Measurements from ENCODE around the gene PPFIBP1. TPM values are rescaled to one million over a fixed set of nuclear protein-coding genes. Genes with fewer than 3 reads are reported as not detected.

Gene PPFIBP1
- total RNA-seq, 1 experiment from 2014 or later, result 1.2 TPM

DNA sequence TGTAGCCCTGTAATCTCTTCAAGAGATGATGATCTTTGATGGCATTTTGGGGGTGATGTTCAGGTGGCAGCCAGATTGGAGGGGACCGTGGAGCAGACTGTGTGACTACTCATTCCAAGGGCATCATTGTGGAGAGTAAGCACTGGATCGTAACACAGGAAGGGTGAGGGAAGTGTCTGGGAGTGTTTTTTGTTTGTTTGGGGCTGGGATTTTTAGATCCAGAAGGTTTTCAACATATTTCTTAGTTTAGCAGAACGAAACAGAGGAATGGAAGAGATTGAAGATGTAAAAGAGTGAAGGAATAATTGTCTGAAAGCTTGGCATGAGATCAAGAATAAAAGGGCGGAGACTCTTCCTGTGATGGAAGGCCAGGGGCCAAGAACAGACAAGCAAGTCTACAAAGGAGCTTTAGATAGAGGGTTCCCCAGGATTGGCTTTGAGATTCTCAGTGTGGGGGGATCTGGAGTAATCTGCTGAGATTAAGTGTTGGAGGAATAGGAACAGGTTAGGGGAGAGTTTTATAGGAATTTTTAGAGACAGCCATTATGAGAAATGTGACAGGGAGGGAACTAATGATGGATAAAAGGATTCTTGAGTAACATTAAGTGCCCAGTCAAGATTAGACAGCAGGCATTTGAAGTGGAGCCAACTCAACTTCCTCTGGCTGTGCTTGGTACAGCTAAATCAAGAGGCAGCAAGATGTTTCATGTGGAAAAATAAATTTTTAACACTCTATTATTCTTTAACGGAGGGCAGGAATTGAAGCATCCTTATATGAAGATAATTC, 92.5 kb downstream of the PPFIBP1 start:
- Histone ChIP-seq H4K20me1 (ENCODE audit: insufficient read depth, low read depth, low read length) (no peaks in the 10 kb centered on the region), H3K36me3 (ENCODE audit: insufficient read depth, low read length) (no peaks in the 10 kb centered on the region), H3K79me2 (ENCODE audit: low read length) (no peaks in the 10 kb centered on the region), H2AFZ (ENCODE audit: low read length) (no peak overlapping the region), H3K9me3 (ENCODE audit: low read length) (no peaks in the 10 kb centered on the region), H3K9me2 (replicated peaks; ENCODE audit: insufficient read depth, low read length) (no peaks in the 10 kb centered on the region), H3K27me3 (ENCODE audit: low read length) (no peaks in the 10 kb centered on the region), H3K27ac (ENCODE audit: low read length) (no peak overlapping the region), H3K4me2 (ENCODE audit: low read depth, low read length, poor library complexity, severe bottlenecking) (no peak overlapping the region), H3K9ac (ENCODE audit: low read length) (no peak overlapping the region), H3K4me3 (ENCODE audit: low read length) (no peak overlapping the region), H3K4me1 (ENCODE audit: low read length) (no peaks in the 10 kb centered on the region)
- no peak for DNase-seq

DNA sequence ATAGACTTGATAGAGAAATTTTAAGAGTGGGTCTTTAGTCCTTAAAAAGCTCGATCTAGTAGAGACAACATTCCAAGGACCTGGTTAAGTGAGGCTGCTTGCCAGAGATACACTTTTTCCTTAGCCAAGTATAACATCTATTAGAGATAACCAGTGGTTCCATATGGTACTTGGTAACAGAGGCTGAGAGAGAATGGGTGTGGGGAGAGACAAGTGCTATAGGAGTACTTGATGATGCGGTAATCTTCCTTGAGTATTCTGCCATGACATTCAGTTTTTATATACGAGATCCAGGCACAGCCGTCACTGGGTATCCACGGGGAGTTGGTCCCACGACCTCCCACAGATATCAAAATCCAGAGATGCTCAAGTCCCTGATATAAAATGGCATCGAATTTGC, 94.8 kb downstream of the PPFIBP1 start:
- H2AFZ ChIP-seq (ENCODE audit: low read length), result no peak overlapping the region
- no peak overlapping the region for H3K4me3 ChIP-seq (ENCODE audit: low read length)
- no peaks in the 10 kb centered on the region for H3K9me2 ChIP-seq (replicated peaks; ENCODE audit: insufficient read depth, low read length)
- no peaks in the 10 kb centered on the region for H3K79me2 ChIP-seq (ENCODE audit: low read length)
- no peaks in the 10 kb centered on the region for H3K36me3 ChIP-seq (ENCODE audit: insufficient read depth, low read length)
- DNase-seq, result no peak
- H3K4me1 ChIP-seq (ENCODE audit: low read length), result no peaks in the 10 kb centered on the region
- no peak overlapping the region for H3K4me2 ChIP-seq (ENCODE audit: low read depth, low read length, poor library complexity, severe bottlenecking)
- H3K27me3 ChIP-seq (ENCODE audit: low read length), result no peaks in the 10 kb centered on the region
- no peak overlapping the region for H3K27ac ChIP-seq (ENCODE audit: low read length)
- H3K9me3 ChIP-seq (ENCODE audit: low read length), result no peaks in the 10 kb centered on the region
- H4K20me1 ChIP-seq (ENCODE audit: insufficient read depth, low read depth, low read length), result no peaks in the 10 kb centered on the region
- H3K9ac ChIP-seq (ENCODE audit: low read length), result no peak overlapping the region

DNA sequence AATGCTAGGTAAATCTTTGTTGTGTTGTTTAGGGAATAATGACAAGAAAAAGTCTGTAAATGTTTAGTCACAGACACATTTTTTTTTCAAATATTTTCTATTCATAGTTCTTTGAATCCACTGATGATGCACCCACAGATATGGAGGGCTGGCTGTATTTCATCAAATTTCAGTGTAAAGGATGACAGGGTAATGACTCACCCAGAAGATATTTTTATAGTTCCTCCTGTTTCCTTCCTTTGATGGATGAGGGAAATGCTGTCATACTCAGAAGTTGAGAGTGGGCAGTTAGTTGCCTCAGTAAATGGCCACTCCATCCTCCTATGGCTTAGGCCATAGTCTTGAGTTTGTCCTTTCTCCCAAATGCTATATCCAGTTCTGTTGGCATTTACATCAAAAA, 95.3 kb downstream of the PPFIBP1 start:
- no peak overlapping the region for H3K4me2 ChIP-seq (ENCODE audit: low read depth, low read length, poor library complexity, severe bottlenecking)
- DNase-seq, result no peak
- no peak overlapping the region for H2AFZ ChIP-seq (ENCODE audit: low read length)
- H3K27me3 ChIP-seq (ENCODE audit: low read length), result no peaks in the 10 kb centered on the region
- H3K9me2 ChIP-seq (replicated peaks; ENCODE audit: insufficient read depth, low read length), result no peaks in the 10 kb centered on the region
- H4K20me1 ChIP-seq (ENCODE audit: insufficient read depth, low read depth, low read length), result no peaks in the 10 kb centered on the region
- H3K27ac ChIP-seq (ENCODE audit: low read length), result no peak overlapping the region
- H3K9ac ChIP-seq (ENCODE audit: low read length), result no peak overlapping the region
- no peak overlapping the region for H3K4me3 ChIP-seq (ENCODE audit: low read length)
- H3K79me2 ChIP-seq (ENCODE audit: low read length), result no peaks in the 10 kb centered on the region
- no peaks in the 10 kb centered on the region for H3K36me3 ChIP-seq (ENCODE audit: insufficient read depth, low read length)
- H3K9me3 ChIP-seq (ENCODE audit: low read length), result no peaks in the 10 kb centered on the region
- H3K4me1 ChIP-seq (ENCODE audit: low read length), result no peaks in the 10 kb centered on the region

DNA sequence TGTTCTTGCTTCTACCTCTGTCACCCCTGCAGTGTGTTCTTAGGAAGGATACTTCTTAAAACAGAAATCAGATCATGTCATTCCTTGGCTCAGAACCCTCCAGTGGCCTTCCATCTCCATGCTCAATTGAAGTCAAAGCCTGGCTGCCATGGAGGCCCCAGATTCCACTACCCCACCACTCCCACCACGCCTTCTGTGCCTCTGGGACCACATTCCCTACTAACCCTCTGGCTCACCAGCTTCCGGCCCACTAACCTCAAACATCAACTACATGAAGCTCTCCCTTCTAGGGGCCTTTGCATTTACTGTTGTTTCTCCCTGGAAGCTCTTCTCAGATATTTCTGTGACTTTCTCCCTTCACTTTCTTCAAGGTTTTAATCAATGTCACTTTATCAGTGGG, 96.1 kb downstream of the PPFIBP1 start:
- no peaks in the 10 kb centered on the region for H3K9me3 ChIP-seq (ENCODE audit: low read length)
- DNase-seq, result no peak
- no peaks in the 10 kb centered on the region for H3K79me2 ChIP-seq (ENCODE audit: low read length)

DNA sequence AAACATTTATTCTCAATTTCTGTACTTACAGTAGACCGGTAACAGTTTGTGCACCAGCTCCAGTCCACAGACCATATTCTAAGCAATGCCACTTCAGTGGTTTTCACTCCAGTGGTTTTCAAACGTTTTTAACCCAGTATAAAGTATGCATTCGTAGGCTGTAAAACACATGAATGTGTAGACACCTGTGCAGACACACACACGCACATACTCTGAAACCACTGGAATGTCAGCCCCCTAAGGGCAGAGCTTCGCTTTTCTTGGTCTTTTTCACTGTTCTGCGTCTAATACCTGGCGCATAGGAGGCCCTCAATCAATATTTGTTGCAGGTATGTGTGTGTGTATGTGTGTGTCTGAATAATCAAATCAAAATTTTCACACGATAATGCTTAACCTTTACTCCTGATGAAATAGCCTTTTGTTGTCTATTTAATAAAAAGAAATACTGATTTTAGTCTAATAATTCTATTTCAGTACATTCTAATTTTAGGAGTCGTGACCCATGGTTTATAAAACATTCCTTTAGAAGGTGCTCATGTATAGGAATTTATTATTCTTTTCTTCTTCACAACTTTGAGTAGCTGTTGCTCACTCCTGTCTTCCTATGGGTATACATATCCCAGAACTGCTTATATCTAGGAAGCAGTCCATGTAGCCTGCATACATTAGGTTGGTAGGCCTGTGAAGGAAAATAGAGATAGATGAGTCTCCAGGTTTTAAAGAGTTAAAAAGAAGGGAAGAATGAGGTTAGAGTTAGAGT, 98.6 kb downstream of the PPFIBP1 start:
- Histone ChIP-seq H3K27me3 (ENCODE audit: low read length) (no peaks in the 10 kb centered on the region), H3K4me2 (ENCODE audit: low read depth, low read length, poor library complexity, severe bottlenecking) (no peak overlapping the region), H3K9me2 (replicated peaks; ENCODE audit: insufficient read depth, low read length) (no peaks in the 10 kb centered on the region), H2AFZ (ENCODE audit: low read length) (no peak overlapping the region), H3K4me1 (ENCODE audit: low read length) (no peaks in the 10 kb centered on the region), H4K20me1 (ENCODE audit: insufficient read depth, low read depth, low read length) (no peaks in the 10 kb centered on the region), H3K9me3 (ENCODE audit: low read length) (no peaks in the 10 kb centered on the region), H3K36me3 (ENCODE audit: insufficient read depth, low read length) (no peaks in the 10 kb centered on the region), H3K79me2 (ENCODE audit: low read length) (no peaks in the 10 kb centered on the region), H3K9ac (ENCODE audit: low read length) (no peak overlapping the region), H3K27ac (ENCODE audit: low read length) (no peak overlapping the region), H3K4me3 (ENCODE audit: low read length) (no peak overlapping the region)
- no peak for DNase-seq

More for the DNA sequence above, 96.1 kb downstream of the PPFIBP1 start:
- H3K27ac ChIP-seq (ENCODE audit: low read length), result no peak overlapping the region
- no peak overlapping the region for H2AFZ ChIP-seq (ENCODE audit: low read length)
- H3K27me3 ChIP-seq (ENCODE audit: low read length), result no peaks in the 10 kb centered on the region
- no peak overlapping the region for H3K4me2 ChIP-seq (ENCODE audit: low read depth, low read length, poor library complexity, severe bottlenecking)
- H3K9ac ChIP-seq (ENCODE audit: low read length), result no peak overlapping the region
- no peak overlapping the region for H3K4me3 ChIP-seq (ENCODE audit: low read length)
- no peaks in the 10 kb centered on the region for H3K9me2 ChIP-seq (replicated peaks; ENCODE audit: insufficient read depth, low read length)
- no peaks in the 10 kb centered on the region for H4K20me1 ChIP-seq (ENCODE audit: insufficient read depth, low read depth, low read length)
- no peaks in the 10 kb centered on the region for H3K36me3 ChIP-seq (ENCODE audit: insufficient read depth, low read length)
- no peaks in the 10 kb centered on the region for H3K4me1 ChIP-seq (ENCODE audit: low read length)

DNA sequence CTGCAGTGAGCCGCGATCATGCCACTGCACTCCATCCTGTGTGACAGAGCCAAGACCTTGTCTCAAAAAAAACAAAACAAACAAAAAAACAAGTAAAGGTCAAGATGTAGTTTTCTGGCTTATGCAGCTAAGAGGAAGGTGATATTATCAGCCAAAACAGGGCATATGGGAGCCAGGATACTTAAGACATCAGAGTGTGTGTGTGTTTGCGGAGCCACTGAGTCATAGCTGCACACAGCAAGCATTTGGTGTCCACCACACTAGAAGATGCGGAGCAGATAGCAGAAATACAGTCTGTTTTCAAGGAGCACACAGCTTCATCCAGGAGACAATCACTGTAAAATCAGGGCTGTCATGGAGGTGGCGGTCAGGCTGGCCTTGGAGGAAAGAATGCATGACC, 99.6 kb downstream of the PPFIBP1 start:
- Histone ChIP-seq H3K9me2 (replicated peaks; ENCODE audit: insufficient read depth, low read length) (no peaks in the 10 kb centered on the region), H3K4me2 (ENCODE audit: low read depth, low read length, poor library complexity, severe bottlenecking) (no peak overlapping the region), H3K9ac (ENCODE audit: low read length) (no peak overlapping the region), H3K27ac (ENCODE audit: low read length) (no peak overlapping the region), H3K4me3 (ENCODE audit: low read length) (no peak overlapping the region), H3K27me3 (ENCODE audit: low read length) (no peaks in the 10 kb centered on the region), H3K79me2 (ENCODE audit: low read length) (no peaks in the 10 kb centered on the region), H3K36me3 (ENCODE audit: insufficient read depth, low read length) (no peaks in the 10 kb centered on the region), H2AFZ (ENCODE audit: low read length) (no peak overlapping the region), H4K20me1 (ENCODE audit: insufficient read depth, low read depth, low read length) (no peaks in the 10 kb centered on the region), H3K9me3 (ENCODE audit: low read length) (no peaks in the 10 kb centered on the region), H3K4me1 (ENCODE audit: low read length) (no peaks in the 10 kb centered on the region)
- DNase-seq, result no peak

DNA sequence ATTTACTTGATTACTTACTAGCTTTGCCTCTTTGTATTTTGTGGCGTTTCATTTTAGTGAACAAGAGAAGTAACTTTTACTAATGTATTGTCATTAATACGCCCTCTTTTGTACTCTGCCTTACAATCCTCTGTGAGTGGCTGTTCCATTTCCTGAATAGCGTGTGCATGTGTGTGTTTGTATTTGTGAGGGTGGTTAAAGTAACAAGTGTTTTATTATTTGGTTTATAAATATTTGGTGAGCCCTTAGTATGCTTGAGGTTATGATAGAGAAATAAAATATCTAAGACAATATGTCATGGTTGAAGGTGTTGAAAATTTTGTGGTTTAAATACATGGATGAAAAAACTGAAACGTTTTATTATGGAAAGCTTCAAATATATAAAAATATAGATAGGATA, 100.6 kb downstream of the PPFIBP1 start:
- Histone ChIP-seq H3K9ac (ENCODE audit: low read length) (no peak overlapping the region), H3K4me3 (ENCODE audit: low read length) (no peak overlapping the region), H4K20me1 (ENCODE audit: insufficient read depth, low read depth, low read length) (no peaks in the 10 kb centered on the region), H3K36me3 (ENCODE audit: insufficient read depth, low read length) (no peaks in the 10 kb centered on the region), H3K79me2 (ENCODE audit: low read length) (no peaks in the 10 kb centered on the region), H2AFZ (ENCODE audit: low read length) (no peak overlapping the region), H3K4me2 (ENCODE audit: low read depth, low read length, poor library complexity, severe bottlenecking) (no peak overlapping the region), H3K27ac (ENCODE audit: low read length) (no peak overlapping the region), H3K9me3 (ENCODE audit: low read length) (no peaks in the 10 kb centered on the region), H3K27me3 (ENCODE audit: low read length) (no peaks in the 10 kb centered on the region), H3K4me1 (ENCODE audit: low read length) (no peaks in the 10 kb centered on the region), H3K9me2 (replicated peaks; ENCODE audit: insufficient read depth, low read length) (no peaks in the 10 kb centered on the region)
- DNase-seq, result no peak

DNA sequence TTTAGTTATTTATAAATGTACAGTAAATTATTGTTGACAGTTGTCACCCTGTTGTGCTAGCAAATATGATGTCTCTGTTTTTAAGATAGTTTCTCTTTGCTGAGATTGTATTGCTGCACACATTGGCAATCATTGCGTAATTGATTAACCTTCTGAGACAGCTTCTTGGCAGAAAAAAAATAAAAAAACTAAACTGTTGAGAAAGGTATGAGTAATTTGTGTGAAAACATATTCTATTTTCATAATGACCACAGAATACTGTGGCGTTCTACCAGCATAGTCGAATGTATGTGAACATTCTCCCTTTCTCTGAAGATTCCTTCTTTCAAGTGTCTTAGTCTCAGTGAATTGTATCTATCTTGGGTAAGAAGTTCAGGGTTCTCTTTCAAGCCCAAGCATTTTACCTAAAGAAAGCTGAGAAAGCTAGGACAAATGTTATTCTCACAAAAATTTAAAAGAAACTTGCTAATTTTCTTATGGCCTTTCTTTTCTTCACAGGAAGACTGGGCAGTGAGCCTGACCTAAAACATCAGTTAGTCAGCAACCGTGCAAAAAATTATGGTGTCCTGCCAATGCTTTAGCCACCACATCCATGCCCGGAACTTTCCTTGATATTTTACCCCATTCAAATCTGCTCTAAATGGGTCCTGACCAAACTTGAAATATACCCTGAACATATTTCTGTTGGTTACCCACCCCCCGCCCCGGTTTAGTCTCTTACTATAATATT, 103.3 kb downstream of the PPFIBP1 start:
- H3K9ac ChIP-seq (ENCODE audit: low read length), result no peak overlapping the region
- H3K27me3 ChIP-seq (ENCODE audit: low read length), result no peaks in the 10 kb centered on the region
- no peaks in the 10 kb centered on the region for H3K36me3 ChIP-seq (ENCODE audit: insufficient read depth, low read length)
- no peak overlapping the region for H3K4me3 ChIP-seq (ENCODE audit: low read length)
- H2AFZ ChIP-seq (ENCODE audit: low read length), result no peak overlapping the region
- DNase-seq, result no peak
- no peaks in the 10 kb centered on the region for H3K79me2 ChIP-seq (ENCODE audit: low read length)
- H3K9me3 ChIP-seq (ENCODE audit: low read length), result no peaks in the 10 kb centered on the region
- no peaks in the 10 kb centered on the region for H3K9me2 ChIP-seq (replicated peaks; ENCODE audit: insufficient read depth, low read length)
- no peak overlapping the region for H3K4me2 ChIP-seq (ENCODE audit: low read depth, low read length, poor library complexity, severe bottlenecking)
- no peaks in the 10 kb centered on the region for H4K20me1 ChIP-seq (ENCODE audit: insufficient read depth, low read depth, low read length)
- no peaks in the 10 kb centered on the region for H3K4me1 ChIP-seq (ENCODE audit: low read length)
- no peak overlapping the region for H3K27ac ChIP-seq (ENCODE audit: low read length)
